Mesothelial cell of epicardium (in vitro differentiated cells): ENCODE results near the gene TMEM100. TPM values are rescaled to one million over a fixed set of nuclear protein-coding genes. Genes with fewer than 3 reads are reported as not detected.

Experiments used
- DNase-seq, 2 experiments: peaks; one replicate each; pipeline ENCODE4 v3.0.0; 2021; ENCODE audit warnings: low spot score in 2 of 2; ENCODE audit not compliant: unreplicated experiment in 2 of 2
- H3K27ac Mint-ChIP-seq: 2 replicates; pipeline ENCODE4 v1.8.0; 2021; ENCODE audit warnings: mixed read lengths
- H3K27me3 Mint-ChIP-seq: 2 replicates; pipeline ENCODE4 v1.8.0; 2021; ENCODE audit warnings: low read depth, mixed read lengths
- H3K36me3 Mint-ChIP-seq: 2 replicates; pipeline ENCODE4 v1.8.0; 2021; ENCODE audit warnings: mixed read lengths
- H3K4me1 Mint-ChIP-seq: 2 replicates; pipeline ENCODE4 v1.8.0; 2021; ENCODE audit warnings: mixed read lengths
- H3K4me3 Mint-ChIP-seq: 2 replicates; pipeline ENCODE4 v1.8.0; 2021; ENCODE audit warnings: mild to moderate bottlenecking, moderate library complexity, mixed read lengths
- H3K9me3 Mint-ChIP-seq: 2 replicates; pipeline ENCODE4 v1.8.0; 2021; ENCODE audit warnings: mixed read lengths
- CTCF ChIP-seq: fragments of 200-600 bp; sonication (generic); IDR thresholded peaks from one replicate; pipeline ENCODE4 v1.5.0; 2021; ENCODE audit warnings: antibody characterized with exemption; ENCODE audit not compliant: unreplicated experiment
- total RNA-seq: library from RNA; stranded (reverse); gene quantifications from 3 replicates; pipeline ENCODE4 v1.2.1, GENCODE V29; 2021

Gene TMEM100
- total RNA-seq, 1 donor from 2014 or later = 5.1 TPM

- TF ChIP-seq CTCF = no peak
- no peaks in the 10 kb centered on the region for H3K9me3 Mint-ChIP-seq
- no peak overlapping the region for H3K4me3 Mint-ChIP-seq
- no peak for DNase-seq
- H3K4me1 Mint-ChIP-seq = peaks cover 68% of the 10 kb centered on the region
- no peak overlapping the region for H3K27ac Mint-ChIP-seq
- no peaks in the 10 kb centered on the region for H3K36me3 Mint-ChIP-seq
- H3K27me3 Mint-ChIP-seq = no peaks in the 10 kb centered on the region
Measured at GRCh38 chr17:55728833-55729232, 6.2 kb upstream of the TMEM100 start.

GRCh38 chr17:55728361-55728760 is 5.7 kb upstream of the TMEM100 start:
- H3K9me3 Mint-ChIP-seq = no peaks in the 10 kb centered on the region
- TF ChIP-seq CTCF = no peak
- H3K36me3 Mint-ChIP-seq = no peaks in the 10 kb centered on the region
- H3K27me3 Mint-ChIP-seq = no peaks in the 10 kb centered on the region
- H3K4me1 Mint-ChIP-seq = peaks cover 69% of the 10 kb centered on the region
- no peak overlapping the region for H3K27ac Mint-ChIP-seq
- DNase-seq = no peak
- H3K4me3 Mint-ChIP-seq = no peak overlapping the region

- Mint-ChIP-seq H3K4me3 (no peak overlapping the region), H3K27me3 (no peaks in the 10 kb centered on the region), H3K36me3 (no peaks in the 10 kb centered on the region), H3K9me3 (no peaks in the 10 kb centered on the region), H3K4me1 (peaks cover 71% of the 10 kb centered on the region), H3K27ac (no peak overlapping the region)
- no peak for TF ChIP-seq CTCF
- no peak for DNase-seq
Measured at GRCh38 chr17:55727920-55728319, 5.3 kb upstream of the TMEM100 start.

GRCh38 chr17:55727275-55727674 is 4.6 kb upstream of the TMEM100 start:
- Mint-ChIP-seq H3K4me3 (no peak overlapping the region), H3K27me3 (no peaks in the 10 kb centered on the region), H3K27ac (no peak overlapping the region), H3K4me1 (peaks cover 72% of the 10 kb centered on the region), H3K9me3 (no peaks in the 10 kb centered on the region), H3K36me3 (no peaks in the 10 kb centered on the region)
- no peak for DNase-seq
- no peak for TF ChIP-seq CTCF

- peaks cover 71% of the 10 kb centered on the region for H3K4me1 Mint-ChIP-seq
- DNase-seq = no peak
Measured at GRCh38 chr17:55726440-55726839, 3.8 kb upstream of the TMEM100 start.

More at GRCh38 chr17:55726440-55726839, 3.8 kb upstream of the TMEM100 start:
- H3K9me3 Mint-ChIP-seq = no peaks in the 10 kb centered on the region
- H3K36me3 Mint-ChIP-seq = no peaks in the 10 kb centered on the region
- H3K4me3 Mint-ChIP-seq = no peak overlapping the region
- H3K27me3 Mint-ChIP-seq = no peaks in the 10 kb centered on the region
- peak overlapping the region; percentile 84 for H3K27ac Mint-ChIP-seq
- TF ChIP-seq CTCF = no peak
